Lower leg skin (tissue), 4 donors: Measurements from ENCODE around the gene CSNK1D. TPM values are rescaled to one million over a fixed set of nuclear protein-coding genes. Genes with fewer than 3 reads are reported as not detected.
"Not testable (repeated sequence)": the region's sequence is repeated elsewhere in the genome, so short reads cannot be mapped to it uniquely, and the experiment has no call there.

ENCODE experiments used
- DNase-seq, 2 donors: peaks; one replicate each; pipeline ENCODE4 v3.0.0-alpha.2; 2019; ENCODE audit warnings: low spot score in 2 of 2
- H3K4me3 ChIP-seq: fragments of 200-600 bp; sonication (generic); 2 replicates; pipeline ENCODE4 v1.5.1; 2017; ENCODE audit warnings: mild to moderate bottlenecking, low read depth; ENCODE audit not compliant: poor library complexity, severe bottlenecking
- POLR2A ChIP-seq, 2 donors: fragments of 450-650 bp; IDR thresholded peaks; one replicate each; pipeline ENCODE4 v1.6.1; 2016 to 2017; ENCODE audit warnings: antibody characterized with exemption in 2 of 2, mild to moderate bottlenecking in 1 of 2, moderate library complexity in 1 of 2
- WGBS, 2 donors: methylation state at CpG; one replicate each; pipeline ENCODE4 v1.1.5; 2018; 5-methylcytosine and 5-hydroxymethylcytosine counted together
- intact Hi-C: fragments of 100-400 bp; cut with DNase I; formaldehyde crosslinking; loops from one replicate; pipeline ENCODE4 v1.15.0; 2023; ENCODE audit warnings: low total_unique reads
- total RNA-seq, 4 donors: library from RNA; depleted of rRNA; stranded (reverse); fragments of >200 nt; gene quantifications; one replicate each; pipeline ENCODE4 v1.1.0, GENCODE V29; 2016
- TF ChIP-seq, protein P1 (sequence below), 3 donors: fragments of 450-650 bp; IDR thresholded peaks; one replicate each; pipeline ENCODE4 v1.5.1; 2016; ENCODE audit warnings: antibody characterized with exemption in 3 of 3, mild to moderate bottlenecking in 3 of 3, moderate library complexity in 2 of 3

CSNK1D gene
- total RNA-seq, 4 donors from 2014 or later = 46.0 to 88.4 (median 56.4) TPM

DNA sequence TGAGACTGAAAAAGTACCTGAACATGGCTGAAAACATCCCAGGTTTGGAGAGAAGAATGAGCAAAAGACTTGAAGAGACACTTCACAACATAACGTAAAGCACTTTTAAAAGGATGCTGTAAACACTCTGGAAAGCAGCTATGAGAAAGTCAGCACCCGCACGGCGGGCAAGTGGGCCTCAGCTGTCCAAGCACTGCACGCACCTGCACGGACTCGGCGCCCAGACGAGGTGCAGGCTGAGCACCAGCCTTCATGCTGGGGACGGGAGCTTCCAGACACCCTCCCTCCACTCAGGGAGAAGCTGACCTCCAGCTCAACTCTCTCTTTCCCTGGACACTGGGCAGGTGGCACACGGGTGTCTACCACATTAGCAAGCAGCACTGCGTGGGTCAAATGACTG is 74.0 kb downstream of the CSNK1D start:
- TF ChIP-seq POLR2A (IDR thresholded peaks at IDR 0.05) = no peak
- TF ChIP-seq, protein P1, sequence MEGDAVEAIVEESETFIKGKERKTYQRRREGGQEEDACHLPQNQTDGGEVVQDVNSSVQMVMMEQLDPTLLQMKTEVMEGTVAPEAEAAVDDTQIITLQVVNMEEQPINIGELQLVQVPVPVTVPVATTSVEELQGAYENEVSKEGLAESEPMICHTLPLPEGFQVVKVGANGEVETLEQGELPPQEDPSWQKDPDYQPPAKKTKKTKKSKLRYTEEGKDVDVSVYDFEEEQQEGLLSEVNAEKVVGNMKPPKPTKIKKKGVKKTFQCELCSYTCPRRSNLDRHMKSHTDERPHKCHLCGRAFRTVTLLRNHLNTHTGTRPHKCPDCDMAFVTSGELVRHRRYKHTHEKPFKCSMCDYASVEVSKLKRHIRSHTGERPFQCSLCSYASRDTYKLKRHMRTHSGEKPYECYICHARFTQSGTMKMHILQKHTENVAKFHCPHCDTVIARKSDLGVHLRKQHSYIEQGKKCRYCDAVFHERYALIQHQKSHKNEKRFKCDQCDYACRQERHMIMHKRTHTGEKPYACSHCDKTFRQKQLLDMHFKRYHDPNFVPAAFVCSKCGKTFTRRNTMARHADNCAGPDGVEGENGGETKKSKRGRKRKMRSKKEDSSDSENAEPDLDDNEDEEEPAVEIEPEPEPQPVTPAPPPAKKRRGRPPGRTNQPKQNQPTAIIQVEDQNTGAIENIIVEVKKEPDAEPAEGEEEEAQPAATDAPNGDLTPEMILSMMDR (IDR thresholded peaks at IDR 0.05) = no peak
- intact Hi-C loops = no loop called here
- no peak overlapping the region for H3K4me3 ChIP-seq
- WGBS, 2 donors = 88 to 95% methylated on average over 12 of the region's 12 CpGs
- DNase-seq = no peak

DNA sequence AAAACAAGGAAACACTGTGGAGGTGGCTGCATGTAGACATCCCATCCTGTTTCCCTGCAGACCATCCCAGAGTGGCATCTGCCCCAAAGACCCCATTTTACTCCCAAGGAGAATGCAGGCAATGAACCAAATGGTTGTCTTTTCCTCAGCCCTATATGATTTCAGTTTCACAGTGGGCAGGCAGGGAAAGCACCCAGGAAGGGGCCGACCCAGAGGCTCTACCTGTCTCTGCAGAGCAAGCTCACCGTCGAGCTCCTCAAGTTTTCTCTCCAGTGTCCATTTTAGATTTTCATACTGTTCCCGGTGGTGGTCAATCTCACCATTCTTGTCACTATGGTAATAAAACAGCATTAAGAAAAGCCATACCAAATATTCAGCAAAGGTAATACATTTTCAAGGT is 75.4 kb downstream of the CSNK1D start:
- no peak for TF ChIP-seq POLR2A (IDR thresholded peaks at IDR 0.05)
- TF ChIP-seq, protein P1 (IDR thresholded peaks at IDR 0.05) = no peak
- no peak overlapping the region for H3K4me3 ChIP-seq
- no peak for DNase-seq
- intact Hi-C loops = no loop called here
- 86 to 87% methylated on average over 4 of the region's 4 CpGs for WGBS, 2 donors

DNA sequence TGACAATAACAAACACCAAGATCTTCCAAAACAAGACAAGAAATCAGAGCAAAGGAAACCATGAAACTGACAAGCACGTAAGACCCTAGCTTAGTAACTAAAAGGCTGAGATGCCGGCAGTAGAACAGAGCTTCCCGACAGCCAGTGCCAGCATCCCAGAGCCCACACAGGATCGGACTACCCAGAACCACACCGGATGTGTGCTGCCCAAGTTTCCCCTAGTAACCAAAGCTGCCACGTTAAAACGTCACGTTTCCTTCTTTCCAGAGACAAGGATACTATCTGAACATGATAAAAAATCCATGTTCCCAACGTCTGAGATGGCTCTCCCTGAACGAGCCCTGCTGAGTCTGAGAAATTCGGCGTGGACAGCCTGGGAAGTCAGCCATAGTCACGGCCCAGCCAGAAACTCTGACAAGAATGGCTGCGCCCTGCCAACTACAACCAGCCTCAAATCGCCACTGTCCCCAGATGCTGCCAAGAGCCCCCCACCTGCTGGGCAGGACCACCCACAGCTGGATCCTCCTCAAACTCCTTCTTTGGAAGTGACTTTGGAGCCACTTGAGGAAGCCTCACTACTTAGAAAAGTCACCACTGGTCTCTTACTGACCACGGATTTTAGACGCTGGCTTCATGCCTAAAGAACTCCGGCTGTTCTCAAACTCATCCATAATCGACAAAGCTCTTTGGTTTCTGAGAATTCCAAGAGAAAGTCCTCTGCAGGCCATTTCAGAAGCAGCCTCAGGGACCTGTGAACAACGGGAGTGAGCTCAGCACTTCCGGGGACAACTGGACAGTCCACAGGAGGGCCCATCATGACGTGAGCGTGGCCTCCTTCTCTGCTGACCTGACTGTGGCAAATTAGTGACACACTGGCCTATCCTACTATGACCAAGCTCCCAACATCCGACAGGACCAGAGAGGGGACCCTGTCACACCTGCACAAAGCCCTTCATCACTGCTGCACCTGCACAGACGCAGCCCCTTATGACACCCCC is 77.5 kb downstream of the CSNK1D start:
- intact Hi-C loops = no loop called here
- H3K4me3 ChIP-seq = no peak overlapping the region
- DNase-seq = no peak
- 84 to 89% methylated on average over 25 of the region's 25 CpGs for WGBS, 2 donors
- TF ChIP-seq POLR2A (IDR thresholded peaks at IDR 0.05) = no peak
- TF ChIP-seq, protein P1 (IDR thresholded peaks at IDR 0.05) = no peak

DNA sequence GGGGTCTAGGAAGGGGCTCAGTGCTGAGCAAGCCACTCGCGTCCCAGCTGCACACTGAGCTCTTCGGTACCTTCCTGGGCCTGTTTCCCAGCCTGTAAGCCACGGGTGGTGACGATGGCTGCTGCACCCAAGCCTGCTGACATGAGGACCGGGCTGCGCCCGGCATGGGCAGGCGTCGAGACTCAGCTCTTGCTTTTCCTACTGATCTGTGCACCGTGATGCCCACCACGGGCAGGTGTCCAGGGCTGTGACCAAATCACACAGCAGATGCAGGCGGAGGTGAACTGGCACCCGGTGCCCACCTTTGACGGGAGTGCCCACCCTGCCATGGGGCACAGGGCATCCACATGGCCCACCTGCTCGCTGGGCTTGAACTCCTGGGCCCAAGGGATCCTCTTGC is 78.7 kb downstream of the CSNK1D start:
- TF ChIP-seq, protein P1 (IDR thresholded peaks at IDR 0.05) = no peak
- TF ChIP-seq POLR2A (IDR thresholded peaks at IDR 0.05) = no peak
- DNase-seq = no peak
- 96 to 98% methylated on average over 16 of the region's 16 CpGs for WGBS, 2 donors
- no peak overlapping the region for H3K4me3 ChIP-seq
- intact Hi-C loops = no loop called here

DNA sequence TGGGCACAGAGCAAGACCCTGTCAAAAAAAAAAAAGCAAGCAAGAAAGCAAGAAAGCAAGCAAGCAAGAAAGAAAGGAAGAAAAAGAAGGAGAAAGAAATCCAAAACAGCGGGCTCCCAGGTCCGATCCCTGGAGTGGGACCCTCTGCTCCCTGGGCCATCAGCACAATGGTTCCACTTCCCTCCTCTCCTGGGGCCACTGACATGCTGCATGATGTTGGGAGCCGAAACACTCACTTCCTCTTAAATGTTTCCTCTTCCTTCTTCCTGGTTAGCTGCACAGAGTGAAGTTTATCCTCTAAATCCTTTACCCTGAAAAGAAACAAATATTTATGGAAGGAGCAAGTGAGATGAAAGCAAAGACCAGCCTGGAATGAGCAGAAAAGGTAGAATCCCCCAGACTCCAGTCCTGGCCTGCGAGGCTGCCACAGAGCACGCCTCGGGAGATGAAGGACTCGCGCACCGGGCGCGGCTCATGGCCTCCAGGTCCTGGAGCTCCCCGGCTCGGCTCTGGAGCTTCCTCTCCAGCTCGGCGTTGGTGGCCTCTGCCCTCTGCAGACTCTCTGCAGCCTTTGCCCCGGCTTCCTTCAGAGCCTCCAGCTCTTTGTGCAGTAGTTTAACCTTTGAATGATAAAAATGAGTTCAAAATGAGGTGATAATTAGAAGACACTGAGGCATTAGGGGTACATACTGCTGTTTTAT is 79.8 kb downstream of the CSNK1D start:
- DNase-seq = no peak
- intact Hi-C loops = no loop called here
- TF ChIP-seq POLR2A (IDR thresholded peaks at IDR 0.05) = no peak
- TF ChIP-seq, protein P1 (IDR thresholded peaks at IDR 0.05) = no peak
- WGBS, 2 donors = 72 to 77% methylated on average over 16 of the region's 16 CpGs
- H3K4me3 ChIP-seq = no peak overlapping the region

DNA sequence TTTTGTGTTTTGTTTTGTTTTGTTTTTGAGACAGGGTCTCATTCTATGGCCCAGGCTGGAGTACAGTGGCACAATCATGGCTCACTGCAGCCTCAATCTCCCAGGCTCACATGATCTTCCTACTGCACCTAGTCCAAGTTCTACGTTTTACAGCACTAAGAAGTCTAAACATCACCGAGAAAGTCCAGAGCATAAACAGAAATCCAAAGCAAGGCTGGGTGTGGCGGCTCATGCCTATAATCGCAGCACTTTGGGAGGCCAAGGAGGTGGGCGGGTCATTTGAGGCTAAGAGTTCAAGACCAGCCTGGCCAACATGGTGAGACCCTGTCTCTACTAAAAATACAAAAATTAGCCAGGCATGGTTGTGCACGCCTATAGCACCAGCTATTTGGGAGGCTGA is 80.5 kb downstream of the CSNK1D start:
- H3K4me3 ChIP-seq, intact Hi-C loops, DNase-seq: not testable (repeated sequence)
- 82 to 88% methylated on average over 6 of the region's 6 CpGs for WGBS, 2 donors
